Erythroblast (primary cell): ENCODE data around the gene NXT1.

Source experiments
- DNase-seq, 2 experiments: peaks; one replicate each; lab custom pipeline; 2025; lab: John Stamatoyannopoulos, UW
- GATA1 ChIP-seq: IDR thresholded peaks from 2 replicates; pipeline ENCODE4 v1.6.1; 2011; ENCODE audit warnings: low read depth, mild to moderate bottlenecking, control low read depth, low read length, moderate library complexity
- POLR2A ChIP-seq: IDR thresholded peaks from 2 replicates; pipeline ENCODE4 v1.6.1; 2011; ENCODE audit warnings: mild to moderate bottlenecking, low read length

NXT1 gene

DNA sequence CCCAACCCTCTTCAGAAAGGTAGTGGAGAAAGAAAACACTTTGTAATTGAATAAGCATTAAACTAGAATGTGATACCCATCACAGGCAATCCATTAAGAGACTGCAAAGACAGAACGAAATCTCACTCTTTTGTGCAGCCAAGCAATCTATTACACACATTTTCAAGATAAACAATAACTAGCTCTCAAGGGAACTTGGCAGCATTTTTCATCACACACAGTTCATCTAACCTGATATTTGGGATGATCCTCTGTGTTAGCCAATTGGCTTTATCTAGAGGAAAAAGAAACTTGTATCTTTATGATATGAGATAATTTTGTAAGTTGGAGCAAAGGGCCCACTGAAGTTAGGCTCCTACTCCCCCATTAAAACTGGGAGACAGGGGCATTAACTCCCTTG lies 9.9 kb downstream of the NXT1 start:
- peak; percentile 51 to 65 for DNase-seq
- TF ChIP-seq GATA1 (no peak), POLR2A (no peak)

DNA sequence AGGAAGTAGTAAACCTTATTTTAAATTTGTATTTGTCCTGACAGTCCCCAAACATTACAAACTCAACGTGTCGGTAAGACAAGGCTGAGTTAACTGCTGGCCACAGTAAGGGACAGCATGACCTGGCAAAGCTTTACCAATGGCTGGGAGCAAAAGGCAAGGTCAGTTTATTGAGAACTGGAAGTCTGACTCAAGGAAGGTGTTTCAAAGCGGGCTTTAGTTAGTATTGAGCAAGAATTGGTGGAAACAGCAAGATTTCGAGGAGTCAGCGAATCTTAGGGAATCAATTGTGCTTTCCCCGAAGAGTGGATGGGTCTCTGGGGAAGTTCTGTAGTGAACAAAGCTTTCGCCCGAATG lies 10.5 kb downstream of the NXT1 start:
- peak; percentile 69 to 82 for DNase-seq
- TF ChIP-seq POLR2A = no peak
- no peak for TF ChIP-seq GATA1

DNA sequence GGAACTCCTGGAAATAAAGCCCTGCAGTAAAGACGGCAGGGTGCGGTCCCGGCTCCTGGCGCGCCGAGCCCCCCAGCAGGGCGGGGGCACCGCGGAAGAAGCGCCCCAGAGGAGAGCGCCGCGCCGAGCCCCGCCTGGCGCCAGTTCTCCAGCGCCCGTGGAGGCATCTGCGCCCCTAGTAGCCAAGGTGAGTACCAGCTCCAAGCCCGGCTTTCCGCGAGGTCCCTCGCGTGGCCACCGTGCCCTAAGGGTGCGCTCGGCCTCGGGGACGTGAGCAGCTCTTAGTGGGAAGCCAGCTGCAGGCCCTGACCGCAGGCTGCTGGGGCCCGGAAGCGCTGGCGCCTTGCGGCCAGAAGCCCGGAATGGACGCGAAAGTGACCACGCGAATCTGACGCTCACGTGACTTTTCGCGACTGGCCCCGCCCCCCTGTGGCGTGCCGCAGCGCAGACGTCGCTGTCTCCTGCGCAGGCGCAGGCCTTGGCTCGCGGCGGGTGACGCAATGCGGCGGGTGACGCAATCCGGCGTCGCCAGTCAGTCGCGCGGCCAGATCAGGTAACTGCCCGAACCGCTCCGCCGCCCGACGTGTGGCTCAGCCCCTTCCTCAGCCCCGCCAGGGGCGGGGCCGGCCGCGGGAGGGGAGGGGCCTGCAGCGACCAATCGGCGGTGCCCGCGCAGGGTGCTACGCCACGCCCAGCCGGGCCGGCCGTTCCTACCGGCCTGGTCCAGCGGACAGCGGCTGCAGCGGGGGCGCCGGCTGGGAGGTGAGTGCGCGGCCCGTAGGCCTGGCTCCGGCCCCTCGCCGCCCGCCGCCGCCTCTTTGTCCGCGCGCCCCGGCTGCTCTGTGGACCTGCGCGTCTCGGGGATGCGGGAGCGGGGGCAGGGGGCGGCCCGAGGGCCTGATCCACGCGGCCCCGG lies 11.1 kb downstream of the NXT1 start, which contains the start of gene GZF1:
Gene GZF1, plus strand, starts transcription at position 707 of the 916 bp plus-strand sequence. CDS start 2,202 bp downstream, outside the sequence.
- DNase-seq = peak; percentile 99 to 100
- TF ChIP-seq POLR2A (peak; percentile 95), GATA1 (no peak)

DNA sequence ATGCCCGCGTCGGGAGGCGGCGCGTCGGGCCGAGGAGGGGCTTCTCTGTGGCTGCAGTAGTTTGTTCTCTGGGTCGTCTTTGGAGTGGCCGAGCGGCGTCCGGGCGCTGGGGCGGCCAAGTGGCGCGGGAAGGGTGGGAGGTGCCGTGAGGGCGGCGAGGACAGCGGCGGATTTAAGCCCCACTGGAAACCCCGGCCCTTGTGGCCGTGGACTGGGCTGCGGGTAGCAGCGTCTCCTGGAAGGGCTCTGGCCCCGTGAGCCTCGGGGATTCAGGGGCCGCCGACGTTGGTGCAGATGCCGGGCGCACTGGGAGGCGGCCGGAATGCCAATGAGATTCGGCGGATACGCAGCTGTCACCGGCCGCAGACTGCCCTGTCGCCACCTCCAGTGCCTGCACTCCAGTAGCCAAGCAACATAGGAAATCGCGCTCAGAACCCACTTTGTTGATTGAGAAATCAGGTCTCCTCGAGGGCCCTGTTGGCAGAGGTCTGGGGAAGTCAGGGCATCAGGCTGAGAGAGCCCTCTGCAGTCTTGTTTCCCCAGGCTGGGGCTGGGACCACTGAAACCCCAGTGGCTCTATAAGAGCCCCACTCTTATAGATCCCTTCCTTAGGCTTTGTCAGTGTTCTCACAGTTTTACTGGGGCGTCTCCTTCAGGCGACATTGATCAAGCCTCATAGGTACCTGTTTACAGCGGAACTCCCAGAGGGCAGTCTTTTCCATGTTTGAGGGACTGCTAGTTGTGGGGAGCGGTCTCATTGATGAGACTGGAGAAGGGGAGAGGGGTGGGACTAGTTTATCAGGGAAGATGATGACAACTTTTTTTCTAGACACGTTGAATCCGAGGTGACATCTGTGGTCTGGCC lies 12.0 kb downstream of the NXT1 start:
- TF ChIP-seq POLR2A (no peak), GATA1 (no peak)
- DNase-seq = peak; percentile 65 to 82

DNA sequence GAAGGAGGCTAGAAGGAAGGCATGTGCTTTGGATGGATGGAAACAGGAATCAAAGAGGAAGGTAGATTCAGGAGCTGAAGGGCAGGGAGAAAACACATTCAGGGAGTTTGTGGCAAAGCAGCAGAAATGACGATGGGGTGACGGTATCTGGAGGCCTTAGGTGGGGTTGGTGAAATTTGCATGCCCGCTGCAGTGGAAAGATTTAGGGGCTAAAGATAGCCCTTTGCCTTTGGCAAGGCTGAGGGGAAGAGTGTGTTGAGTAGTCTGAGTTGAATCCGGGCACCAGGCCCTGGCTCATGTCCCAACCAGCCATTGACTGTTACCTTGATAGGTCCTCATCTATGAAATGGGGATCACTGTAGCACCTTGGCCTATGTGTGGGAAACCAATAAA lies 12.7 kb downstream of the NXT1 start:
- TF ChIP-seq POLR2A (no peak), GATA1 (no peak)
- peak in 1 of 2 experiments; percentile 65 for DNase-seq

DNA sequence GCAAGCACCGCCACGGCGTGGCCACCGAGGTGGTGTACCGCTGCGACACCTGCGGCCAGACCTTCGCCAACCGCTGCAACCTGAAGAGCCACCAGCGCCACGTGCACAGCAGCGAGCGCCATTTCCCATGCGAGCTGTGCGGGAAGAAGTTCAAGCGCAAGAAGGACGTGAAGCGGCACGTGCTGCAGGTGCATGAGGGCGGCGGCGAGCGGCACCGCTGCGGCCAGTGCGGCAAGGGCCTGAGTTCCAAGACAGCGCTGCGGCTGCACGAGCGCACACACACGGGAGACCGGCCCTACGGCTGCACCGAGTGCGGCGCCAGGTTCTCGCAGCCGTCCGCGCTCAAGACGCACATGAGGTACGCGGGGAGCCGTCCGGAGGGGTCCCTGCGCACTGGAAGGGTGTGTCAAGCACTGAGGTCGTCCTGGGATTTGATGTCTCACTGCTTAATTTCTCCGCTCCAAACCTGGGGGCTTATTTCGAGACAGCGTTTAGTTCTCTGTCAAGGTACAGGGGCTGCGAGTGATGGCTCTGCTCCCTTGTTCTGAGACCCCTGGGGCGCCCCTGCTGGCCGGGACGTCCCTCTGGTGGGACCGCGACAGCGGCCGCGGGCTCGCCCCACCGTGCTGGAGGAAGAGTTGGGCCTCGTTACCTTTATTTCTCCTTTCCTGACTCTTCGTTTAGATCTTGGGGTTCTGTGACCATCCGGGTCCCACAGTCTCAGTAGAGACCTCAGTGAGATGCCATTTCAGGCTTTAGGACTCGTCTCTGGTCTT lies 15.0 kb downstream of the NXT1 start:
- no peak for DNase-seq
- no peak for TF ChIP-seq POLR2A
- no peak for TF ChIP-seq GATA1

DNA sequence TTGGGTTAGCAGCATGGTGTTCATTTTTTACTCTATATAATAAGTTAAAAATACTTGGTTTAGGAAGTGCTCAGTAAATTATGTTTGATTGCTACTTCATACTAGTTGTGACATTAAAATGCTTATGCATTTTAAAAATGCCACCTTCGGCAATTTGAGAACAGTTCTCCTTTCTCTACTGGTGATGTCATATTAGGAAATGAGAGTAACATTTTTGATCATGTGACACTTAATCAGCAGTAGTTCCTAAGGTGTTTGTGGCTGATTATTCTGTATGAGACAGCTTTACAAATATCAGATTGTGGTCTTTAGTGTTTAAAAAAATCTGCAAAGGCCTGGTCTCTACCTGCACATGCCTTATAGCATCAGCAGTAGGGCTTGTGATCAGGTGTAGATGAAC lies 15.8 kb downstream of the NXT1 start:
- DNase-seq = peak; percentile 79 to 84
- no peak for TF ChIP-seq GATA1
- TF ChIP-seq POLR2A = no peak

DNA sequence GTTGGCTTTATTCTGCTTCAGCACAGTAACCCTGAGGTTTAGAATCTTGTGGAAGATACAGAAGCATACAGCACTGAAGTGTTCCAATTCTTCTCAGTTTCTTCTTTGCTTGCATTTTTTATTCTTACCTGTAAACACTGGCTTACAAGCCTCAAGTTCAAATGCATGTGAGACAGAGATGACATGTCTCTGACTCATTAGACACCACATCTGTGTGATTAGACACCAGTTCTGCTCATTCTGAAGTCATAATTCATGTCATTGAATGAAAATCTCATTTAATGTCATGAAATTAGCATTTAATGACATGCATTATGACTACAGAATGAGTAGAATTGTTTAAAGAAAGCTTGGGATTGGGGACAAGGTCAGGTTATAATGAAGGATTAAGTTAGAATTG lies 17.2 kb downstream of the NXT1 start:
- peak; percentile 20 for TF ChIP-seq POLR2A
- TF ChIP-seq GATA1 = no peak
- DNase-seq = peak in 1 of 2 experiments; percentile 58

DNA sequence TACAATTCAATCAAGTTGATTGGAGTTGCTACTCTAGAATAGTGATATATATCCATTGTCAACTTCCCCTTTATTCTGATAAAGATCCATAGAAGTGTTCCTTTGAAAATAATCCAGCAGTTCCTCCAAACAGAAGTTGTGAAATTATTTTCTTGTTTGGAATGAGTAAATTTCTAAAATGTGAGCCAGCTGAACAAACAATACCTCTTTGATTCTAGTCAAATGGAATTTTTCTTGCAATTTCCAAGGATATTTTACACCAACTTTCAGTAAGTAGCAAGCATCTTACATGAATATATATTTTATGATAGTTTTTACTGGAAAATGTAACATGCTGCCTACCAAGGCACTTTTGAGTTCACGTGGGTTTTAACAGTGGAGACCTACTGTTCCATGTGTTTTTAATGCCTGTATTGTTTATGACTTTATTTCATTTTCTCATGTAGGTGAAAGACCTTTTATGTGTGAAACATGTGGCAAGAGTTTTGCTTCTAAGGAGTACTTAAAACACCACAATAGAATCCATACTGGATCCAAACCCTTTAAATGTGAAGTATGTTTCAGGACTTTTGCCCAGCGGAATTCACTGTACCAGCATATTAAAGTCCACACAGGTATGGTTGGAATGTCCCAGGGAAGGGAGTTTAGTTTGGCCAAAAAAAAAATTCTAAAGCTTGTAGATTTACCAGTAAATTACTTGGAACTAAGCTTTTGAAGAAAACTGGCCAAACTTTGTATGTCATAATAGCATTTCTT lies 17.9 kb downstream of the NXT1 start:
- TF ChIP-seq POLR2A (no peak), GATA1 (no peak)
- no peak for DNase-seq

DNA sequence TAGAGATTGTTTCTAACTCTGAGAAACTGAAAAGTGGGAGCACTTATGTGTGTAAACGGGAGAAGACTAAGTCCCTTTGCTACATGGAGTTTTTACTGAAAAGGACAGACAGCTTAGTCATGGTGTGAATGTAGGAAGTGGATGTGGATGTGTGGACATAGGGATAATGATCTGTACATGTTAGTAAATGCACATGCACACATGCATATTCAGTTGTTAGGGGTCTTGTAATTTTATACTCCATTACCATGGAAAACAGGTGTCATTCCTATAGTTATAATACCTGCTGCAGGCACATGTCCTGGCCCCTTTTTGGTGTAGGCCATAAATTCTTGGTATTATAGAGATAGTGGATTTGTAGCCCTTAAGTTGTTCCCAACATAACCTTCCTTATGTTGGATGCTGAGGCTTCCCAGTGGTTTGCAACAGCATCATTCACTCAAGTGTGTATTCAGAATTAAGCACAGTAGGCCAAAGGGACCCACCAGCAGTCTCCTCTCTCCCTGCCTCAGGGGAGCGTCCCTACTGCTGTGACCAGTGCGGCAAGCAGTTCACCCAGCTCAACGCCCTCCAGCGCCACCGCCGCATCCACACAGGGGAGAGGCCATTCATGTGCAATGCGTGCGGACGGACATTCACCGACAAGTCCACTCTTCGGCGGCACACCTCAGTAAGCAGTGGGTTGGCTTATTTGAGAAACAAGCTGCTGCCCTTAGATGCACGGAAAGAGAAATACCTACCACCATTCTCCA lies 18.7 kb downstream of the NXT1 start:
- TF ChIP-seq GATA1 = no peak
- TF ChIP-seq POLR2A = no peak
- DNase-seq = no peak

DNA sequence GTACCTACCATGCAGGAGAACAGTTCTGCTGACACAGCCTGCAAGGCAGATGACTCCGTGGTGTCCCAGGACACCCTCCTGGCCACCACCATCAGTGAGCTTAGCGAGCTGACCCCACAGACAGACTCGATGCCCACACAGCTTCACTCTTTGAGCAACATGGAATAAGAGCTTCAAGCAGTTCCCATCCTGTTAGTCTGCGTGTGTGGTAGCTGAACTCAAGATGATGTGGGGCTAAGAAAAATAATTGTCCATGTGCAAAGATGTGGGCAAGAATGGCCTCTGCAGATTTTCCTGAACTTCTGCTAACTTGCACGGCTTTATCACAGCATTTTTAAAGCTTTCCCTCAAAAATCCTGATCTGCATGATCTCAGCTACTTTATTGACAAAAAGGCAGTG lies 19.7 kb downstream of the NXT1 start:
- DNase-seq = no peak
- TF ChIP-seq GATA1 = no peak

DNA sequence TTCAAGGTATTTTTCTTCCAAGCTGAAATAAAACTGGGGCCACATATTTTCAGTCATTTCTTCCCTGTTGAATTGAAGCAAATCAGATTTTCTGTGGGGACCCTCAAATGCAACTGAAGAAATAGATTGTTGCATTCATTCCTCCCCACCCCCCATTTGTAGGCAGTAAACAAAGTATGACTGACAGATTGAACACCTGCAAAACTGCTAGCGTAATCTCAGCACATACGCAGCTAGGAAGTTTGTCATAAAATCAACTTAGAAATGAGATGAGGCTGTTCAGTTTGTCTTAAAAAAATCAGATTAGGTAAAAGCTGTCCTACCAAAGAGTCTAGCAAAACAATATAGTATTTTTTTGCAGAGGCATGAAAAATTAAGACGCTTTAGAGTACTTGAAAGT lies 20.3 kb downstream of the NXT1 start:
- DNase-seq = no peak
- TF ChIP-seq POLR2A = no peak
- TF ChIP-seq GATA1 = no peak

DNA sequence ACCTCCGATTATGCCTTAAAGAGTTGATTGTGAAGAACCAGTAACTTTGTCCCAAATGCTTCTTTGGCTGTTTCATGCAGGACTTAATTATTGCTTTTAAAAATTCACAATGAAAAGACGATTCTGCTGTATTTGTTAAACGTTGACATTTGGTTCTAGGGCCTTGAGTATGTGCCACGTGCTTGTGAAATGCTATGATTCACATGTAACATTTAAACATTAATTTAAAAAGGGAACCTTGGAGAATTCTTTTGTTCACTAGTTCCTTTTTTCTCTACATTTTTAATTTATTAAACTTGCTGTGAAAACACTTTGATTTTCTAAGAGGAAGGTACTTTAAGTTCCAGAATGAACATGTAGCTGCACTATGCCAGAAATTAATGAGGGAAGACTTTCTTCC lies 20.9 kb downstream of the NXT1 start:
- TF ChIP-seq POLR2A (no peak), GATA1 (no peak)
- no peak for DNase-seq
